ENCODE results near the gene PREX1. TPM values are rescaled to one million over a fixed set of nuclear protein-coding genes. Genes with fewer than 3 reads are reported as not detected.

PREX1 gene
- total and polyA plus RNA-seq, 2 donors (not counting 1 experiment from before 2014, with no cell fraction given), result 1.0 to 3.1 TPM

- H3K4me1 ChIP-seq (ENCODE audit: control insufficient read depth, extremely low read depth, insufficient read depth, low read length), result no peaks in the 10 kb centered on the region
- no peaks in the 10 kb centered on the region for H3K9me3 ChIP-seq (ENCODE audit: control insufficient read depth, insufficient read depth, low read depth, low read length)
- DNase-seq (ENCODE audit: low read depth in 2 of 2), result no peak
- H3K27me3 ChIP-seq (ENCODE audit: control insufficient read depth, insufficient read depth, low read length), result no peaks in the 10 kb centered on the region
- H3K4me3 ChIP-seq (replicated peaks in 1 of 4; ENCODE audit: control extremely low read depth in 1 of 4, insufficient read depth in 1 of 4, low read depth in 3 of 4, low read length in 4 of 4), result no peak overlapping the region
- H3K4me2 ChIP-seq (ENCODE audit: extremely low read depth, insufficient read depth, low read length), result no peak overlapping the region
- no peaks in the 10 kb centered on the region for H3K36me3 ChIP-seq (ENCODE audit: control insufficient read depth, insufficient read depth, low read length)
- no peaks in the 10 kb centered on the region for H3K79me2 ChIP-seq (ENCODE audit: control insufficient read depth, insufficient read depth, low read length)
- TF ChIP-seq EZH2 (IDR thresholded peaks at IDR 0.05; ENCODE audit: low read length, missing control alignments) (no peak), CTCF (conservative IDR thresholded peaks at IDR 0.05 in 1 of 2, IDR thresholded peaks at IDR 0.05 in 1 of 2; ENCODE audit: low read depth in 1 of 2, low read length in 2 of 2) (no peak)
- no peak overlapping the region for H2AFZ ChIP-seq (ENCODE audit: low read length)
- no peak overlapping the region for H3K9ac ChIP-seq (ENCODE audit: insufficient read depth, low read length)
- H3K27ac ChIP-seq (ENCODE audit: insufficient read depth, low read length), result no peak overlapping the region
- no peaks in the 10 kb centered on the region for H4K20me1 ChIP-seq (ENCODE audit: control insufficient read depth, extremely low read depth, insufficient read depth, low read length)
Observed at GRCh38 chr20:48671141-48671540, 156.7 kb downstream of the PREX1 start.

- no peak overlapping the region for H3K27ac ChIP-seq (ENCODE audit: insufficient read depth, low read length)
- H3K4me1 ChIP-seq (ENCODE audit: control insufficient read depth, extremely low read depth, insufficient read depth, low read length), result no peaks in the 10 kb centered on the region
- no peaks in the 10 kb centered on the region for H3K36me3 ChIP-seq (ENCODE audit: control insufficient read depth, insufficient read depth, low read length)
- H3K4me3 ChIP-seq (replicated peaks in 1 of 4; ENCODE audit: control extremely low read depth in 1 of 4, insufficient read depth in 1 of 4, low read depth in 3 of 4, low read length in 4 of 4), result no peak overlapping the region
- no peaks in the 10 kb centered on the region for H4K20me1 ChIP-seq (ENCODE audit: control insufficient read depth, extremely low read depth, insufficient read depth, low read length)
- H3K9me3 ChIP-seq (ENCODE audit: control insufficient read depth, insufficient read depth, low read depth, low read length), result no peaks in the 10 kb centered on the region
- no peaks in the 10 kb centered on the region for H3K27me3 ChIP-seq (ENCODE audit: control insufficient read depth, insufficient read depth, low read length)
- H3K4me2 ChIP-seq (ENCODE audit: extremely low read depth, insufficient read depth, low read length), result no peak overlapping the region
- DNase-seq (ENCODE audit: low read depth in 2 of 2), result no peak
- TF ChIP-seq EZH2 (IDR thresholded peaks at IDR 0.05; ENCODE audit: low read length, missing control alignments) (no peak), CTCF (conservative IDR thresholded peaks at IDR 0.05 in 1 of 2, IDR thresholded peaks at IDR 0.05 in 1 of 2; ENCODE audit: low read depth in 1 of 2, low read length in 2 of 2) (no peak)
- H2AFZ ChIP-seq (ENCODE audit: low read length), result no peak overlapping the region
- H3K9ac ChIP-seq (ENCODE audit: insufficient read depth, low read length), result no peak overlapping the region
- H3K79me2 ChIP-seq (ENCODE audit: control insufficient read depth, insufficient read depth, low read length), result no peaks in the 10 kb centered on the region
Observed at GRCh38 chr20:48669946-48670605, 157.7 kb downstream of the PREX1 start.

GRCh38 chr20:48668451-48668946, 159.3 kb downstream of the PREX1 start:
- Histone ChIP-seq H3K79me2 (ENCODE audit: control insufficient read depth, insufficient read depth, low read length) (no peaks in the 10 kb centered on the region), H3K9ac (ENCODE audit: insufficient read depth, low read length) (no peak overlapping the region), H3K4me1 (ENCODE audit: control insufficient read depth, extremely low read depth, insufficient read depth, low read length) (no peaks in the 10 kb centered on the region), H3K27me3 (ENCODE audit: control insufficient read depth, insufficient read depth, low read length) (no peaks in the 10 kb centered on the region), H3K4me2 (ENCODE audit: extremely low read depth, insufficient read depth, low read length) (no peak overlapping the region), H3K36me3 (ENCODE audit: control insufficient read depth, insufficient read depth, low read length) (no peaks in the 10 kb centered on the region), H3K9me3 (ENCODE audit: control insufficient read depth, insufficient read depth, low read depth, low read length) (no peaks in the 10 kb centered on the region), H3K4me3 (replicated peaks in 1 of 4; ENCODE audit: control extremely low read depth in 1 of 4, insufficient read depth in 1 of 4, low read depth in 3 of 4, low read length in 4 of 4) (no peak overlapping the region), H2AFZ (ENCODE audit: low read length) (no peak overlapping the region), H3K27ac (ENCODE audit: insufficient read depth, low read length) (no peak overlapping the region), H4K20me1 (ENCODE audit: control insufficient read depth, extremely low read depth, insufficient read depth, low read length) (no peaks in the 10 kb centered on the region)
- DNase-seq (ENCODE audit: low read depth in 2 of 2), result peak in 1 of 2 donors; percentile 82
- TF ChIP-seq CTCF (conservative IDR thresholded peaks at IDR 0.05 in 1 of 2, IDR thresholded peaks at IDR 0.05 in 1 of 2; ENCODE audit: low read depth in 1 of 2, low read length in 2 of 2), result no peak
- no peak for TF ChIP-seq EZH2 (IDR thresholded peaks at IDR 0.05; ENCODE audit: low read length, missing control alignments)

All from fibroblast of lung (primary cell).